Esophagus squamous epithelium (tissue), 5 donors: Measurements from ENCODE around the gene PTPRN2. TPM values are rescaled to one million over a fixed set of nuclear protein-coding genes. Genes with fewer than 3 reads are reported as not detected.

Experiments used
- DNase-seq: peaks from one replicate; lab custom pipeline; 2025; lab: John Stamatoyannopoulos, UW
- H3K27ac ChIP-seq, 4 donors: fragments of 200-600 bp; sonication (generic); one replicate each; pipeline ENCODE4 v1.5.1; 2016 to 2019; ENCODE audit warnings: mild to moderate bottlenecking in 1 of 4
- H3K27me3 ChIP-seq, 4 donors: fragments of 200-600 bp; sonication (generic); 1 replicate in 3 of 4; 2 replicates in 1 of 4; pipeline versions ENCODE4 v1.5.1 to v1.6.0; 2017 to 2021; ENCODE audit warnings: antibody characterized with exemption in 1 of 4
- H3K36me3 ChIP-seq, 3 donors: fragments of 200-600 bp; sonication (generic); one replicate each; pipeline ENCODE4 v1.5.1; 2016 to 2019
- H3K4me1 ChIP-seq, 3 donors: fragments of 200-600 bp; sonication (generic); one replicate each; pipeline ENCODE4 v1.5.1; 2017 to 2019
- H3K4me3 ChIP-seq, 4 donors: fragments of 200-600 bp; sonication (generic); 1 replicate in 3 of 4; 2 replicates in 1 of 4; pipeline ENCODE4 v1.5.1; 2016 to 2019; ENCODE audit warnings: mild to moderate bottlenecking in 2 of 4, moderate library complexity in 1 of 4
- H3K9me3 ChIP-seq, 3 donors: fragments of 200-600 bp; sonication (generic); one replicate each; pipeline ENCODE4 v1.5.1; 2016 to 2019
- POLR2A ChIP-seq, 4 donors: fragments of 450-650 bp; IDR thresholded peaks; one replicate each; pipeline ENCODE4 v1.6.1; 2017; ENCODE audit warnings: antibody characterized with exemption in 4 of 4, mild to moderate bottlenecking in 4 of 4, moderate library complexity in 3 of 4
- WGBS, 2 donors: methylation state at CpG; one replicate each; pipeline ENCODE4 v1.1.5; 2018; 5-methylcytosine and 5-hydroxymethylcytosine counted together
- intact Hi-C: fragments of 100-400 bp; cut with DNase I; formaldehyde crosslinking; loops from one replicate; pipeline ENCODE4 v1.15.0; 2022
- total RNA-seq, 4 donors: library from RNA; depleted of rRNA; stranded (reverse); fragments of >200 nt; gene quantifications; one replicate each; pipeline ENCODE4 v1.1.0, GENCODE V29; 2016
- TF ChIP-seq, protein P1 (sequence below), 6 experiments: fragments of 450-650 bp in 4 of 6; fragments of 200-600 bp in 2 of 6; sonication (generic) in 2 of 6; IDR thresholded peaks; one replicate each; pipeline ENCODE4 v1.5.1; 2016 to 2019; ENCODE audit warnings: antibody characterized with exemption in 6 of 6, mild to moderate bottlenecking in 4 of 6, moderate library complexity in 4 of 6
- donor health status: DM: yes; HTN: yes; CAD: no.

Gene PTPRN2
- total RNA-seq, 4 donors from 2014 or later = 0.38 to 2.7 (median 1.0) TPM

DNA sequence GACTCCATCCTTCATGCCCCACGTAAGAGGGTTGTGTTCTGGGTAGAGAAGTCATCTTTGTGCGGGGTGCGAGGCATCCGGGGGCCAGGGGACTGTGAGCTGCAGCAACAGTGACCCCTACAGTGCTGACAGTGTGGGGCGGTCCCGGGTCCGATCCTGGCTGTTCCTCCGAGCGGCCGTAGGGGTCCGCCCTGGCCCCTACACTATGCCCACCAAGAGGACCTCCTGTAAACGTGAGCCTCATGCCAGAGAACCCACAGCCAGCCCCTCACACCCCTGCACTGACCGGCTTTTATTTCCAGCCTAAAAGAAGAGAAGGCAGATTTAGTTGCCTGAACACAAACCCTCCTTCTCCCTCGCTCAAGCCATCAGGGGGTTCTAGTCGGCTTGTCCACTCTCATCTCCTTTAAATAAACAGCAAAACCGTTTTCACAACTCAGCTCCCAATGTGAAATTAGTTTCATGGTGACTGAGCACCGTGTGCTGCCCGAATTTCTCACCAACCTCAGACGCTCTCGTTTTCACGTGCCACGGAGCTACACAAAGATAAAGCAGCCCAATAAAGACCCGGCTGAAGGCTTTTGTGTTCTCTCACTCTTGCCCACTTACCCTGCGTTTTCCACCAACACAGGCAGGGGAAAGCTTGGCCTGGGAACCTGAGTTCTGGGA, 588.6 kb downstream of the PTPRN2 start:
- Histone ChIP-seq H3K36me3 (no peaks in the 10 kb centered on the region), H3K4me3 (no peak overlapping the region), H3K27ac (no peak overlapping the region), H3K9me3 (no peaks in the 10 kb centered on the region), H3K27me3 (peaks cover 0 to 14% (median 0%) of the 10 kb centered on the region in 4 donors), H3K4me1 (peaks cover 0 to 22% (median 4%) of the 10 kb centered on the region in 3 donors)
- intact Hi-C loops = no loop called here
- no peak for DNase-seq
- TF ChIP-seq, protein P1, sequence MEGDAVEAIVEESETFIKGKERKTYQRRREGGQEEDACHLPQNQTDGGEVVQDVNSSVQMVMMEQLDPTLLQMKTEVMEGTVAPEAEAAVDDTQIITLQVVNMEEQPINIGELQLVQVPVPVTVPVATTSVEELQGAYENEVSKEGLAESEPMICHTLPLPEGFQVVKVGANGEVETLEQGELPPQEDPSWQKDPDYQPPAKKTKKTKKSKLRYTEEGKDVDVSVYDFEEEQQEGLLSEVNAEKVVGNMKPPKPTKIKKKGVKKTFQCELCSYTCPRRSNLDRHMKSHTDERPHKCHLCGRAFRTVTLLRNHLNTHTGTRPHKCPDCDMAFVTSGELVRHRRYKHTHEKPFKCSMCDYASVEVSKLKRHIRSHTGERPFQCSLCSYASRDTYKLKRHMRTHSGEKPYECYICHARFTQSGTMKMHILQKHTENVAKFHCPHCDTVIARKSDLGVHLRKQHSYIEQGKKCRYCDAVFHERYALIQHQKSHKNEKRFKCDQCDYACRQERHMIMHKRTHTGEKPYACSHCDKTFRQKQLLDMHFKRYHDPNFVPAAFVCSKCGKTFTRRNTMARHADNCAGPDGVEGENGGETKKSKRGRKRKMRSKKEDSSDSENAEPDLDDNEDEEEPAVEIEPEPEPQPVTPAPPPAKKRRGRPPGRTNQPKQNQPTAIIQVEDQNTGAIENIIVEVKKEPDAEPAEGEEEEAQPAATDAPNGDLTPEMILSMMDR (IDR thresholded peaks at IDR 0.05) = no peak
- no peak for TF ChIP-seq POLR2A (IDR thresholded peaks at IDR 0.05)
- WGBS, 2 donors = 83 to 84% methylated on average over 18 to 23 of the region's 24 CpGs

DNA sequence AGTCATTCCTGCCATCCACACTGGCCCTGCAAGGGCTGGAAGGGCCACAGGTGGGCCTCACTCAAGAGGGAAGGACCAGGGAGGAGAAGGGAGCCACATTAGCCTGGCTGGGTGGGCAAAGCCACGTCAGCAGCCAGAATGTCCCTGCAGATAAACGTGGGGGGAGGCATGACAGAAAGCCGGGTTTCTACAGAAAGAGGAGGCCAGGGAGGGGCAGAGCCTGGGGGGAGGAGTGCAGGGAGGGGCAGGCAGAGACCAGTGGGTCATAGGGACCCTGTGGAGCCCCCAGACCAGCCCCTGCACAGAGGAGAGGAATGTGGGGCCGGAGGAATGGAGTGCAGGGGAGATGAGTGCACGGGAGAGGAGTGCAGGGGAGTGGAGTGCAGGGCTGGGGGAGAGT, 590.2 kb downstream of the PTPRN2 start:
- intact Hi-C loops = no loop called here
- Histone ChIP-seq H3K4me1 (peaks cover 0 to 23% (median 4%) of the 10 kb centered on the region in 3 donors), H3K27ac (no peak overlapping the region), H3K4me3 (no peak overlapping the region), H3K9me3 (no peaks in the 10 kb centered on the region), H3K27me3 (peaks cover 0 to 10% (median 0%) of the 10 kb centered on the region in 4 donors), H3K36me3 (no peaks in the 10 kb centered on the region)
- WGBS, 2 donors = 76 to 82% methylated on average over 3 to 5 of the region's 5 CpGs
- TF ChIP-seq POLR2A (IDR thresholded peaks at IDR 0.05) = no peak
- TF ChIP-seq, protein P1 (IDR thresholded peaks at IDR 0.05) = no peak
- no peak for DNase-seq

DNA sequence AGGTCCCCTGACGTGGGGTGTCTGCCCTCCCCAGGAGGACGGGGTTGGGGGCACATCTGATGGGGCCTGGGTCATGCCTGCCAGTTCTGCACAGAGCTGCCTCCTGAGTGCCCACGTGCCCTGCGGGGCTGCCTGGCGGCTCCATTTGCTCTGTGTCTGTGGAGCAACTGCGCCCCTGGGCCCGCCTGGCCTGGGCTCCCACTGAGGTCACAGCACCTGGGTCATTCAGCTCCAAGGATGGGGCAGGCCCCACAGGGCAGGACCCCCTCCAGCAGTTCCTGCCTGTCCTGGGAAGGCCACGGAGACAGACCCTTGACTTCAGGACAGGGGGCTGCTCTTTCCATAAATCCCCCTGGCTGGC, 590.6 kb downstream of the PTPRN2 start:
- peaks cover 0 to 6% (median 0%) of the 10 kb centered on the region in 4 donors for H3K27me3 ChIP-seq
- no peak overlapping the region for H3K27ac ChIP-seq
- intact Hi-C loops = no loop called here
- no peaks in the 10 kb centered on the region for H3K9me3 ChIP-seq
- H3K4me1 ChIP-seq = peaks cover 0 to 25% (median 4%) of the 10 kb centered on the region in 3 donors
- DNase-seq = no peak
- no peak overlapping the region for H3K4me3 ChIP-seq
- 92% methylated on average over 2 of the region's 8 CpGs; no CpG with 5 or more reads in 1 of the 2 donors for WGBS, 2 donors
- H3K36me3 ChIP-seq = no peaks in the 10 kb centered on the region
- TF ChIP-seq, protein P1 (IDR thresholded peaks at IDR 0.05) = no peak
- no peak for TF ChIP-seq POLR2A (IDR thresholded peaks at IDR 0.05)

DNA sequence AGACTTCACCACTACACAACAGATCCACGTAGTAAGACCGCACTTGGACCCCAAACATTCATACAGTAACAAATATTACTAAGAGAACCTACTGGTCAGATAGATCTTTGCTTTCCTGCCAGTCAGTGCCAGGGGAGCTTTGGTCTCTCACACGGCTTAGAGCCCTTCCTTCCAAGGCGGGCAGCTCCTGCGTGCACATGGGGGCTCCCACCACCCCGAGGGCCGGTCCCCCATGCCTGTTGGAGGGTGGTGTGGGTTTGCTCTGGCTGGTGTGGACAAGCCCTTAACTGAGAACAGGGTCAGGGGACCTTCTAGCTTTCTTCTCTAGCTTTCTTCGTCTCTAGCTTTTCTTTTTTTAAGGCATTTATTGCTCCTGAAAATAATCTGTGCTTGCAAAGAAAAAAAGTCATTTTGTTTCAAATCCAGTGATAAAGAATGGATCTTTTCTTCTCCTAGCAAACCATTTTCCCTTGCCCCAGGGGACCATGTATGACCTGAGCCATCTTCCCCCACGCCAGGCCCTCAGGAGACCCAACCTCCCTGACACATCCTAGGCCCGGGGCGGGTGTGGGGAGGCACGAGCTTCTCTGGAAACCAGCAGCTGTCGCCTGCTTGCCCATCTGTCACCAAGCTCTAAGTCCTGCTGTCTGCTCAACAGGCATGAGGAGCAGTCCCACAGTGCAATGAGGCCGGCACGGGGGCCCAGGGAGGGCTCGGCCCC, 591.1 kb downstream of the PTPRN2 start:
- Histone ChIP-seq H3K36me3 (no peaks in the 10 kb centered on the region), H3K27ac (no peak overlapping the region), H3K4me1 (peaks cover 2 to 25% (median 7%) of the 10 kb centered on the region in 3 donors), H3K9me3 (no peaks in the 10 kb centered on the region), H3K27me3 (peaks cover 0 to under 1% (median 0%) of the 10 kb centered on the region in 4 donors), H3K4me3 (no peak overlapping the region)
- no peak for DNase-seq
- 85 to 88% methylated on average over 7 to 11 of the region's 16 CpGs for WGBS, 2 donors
- intact Hi-C loops = no loop called here
- TF ChIP-seq, protein P1 (IDR thresholded peaks at IDR 0.05) = no peak

DNA sequence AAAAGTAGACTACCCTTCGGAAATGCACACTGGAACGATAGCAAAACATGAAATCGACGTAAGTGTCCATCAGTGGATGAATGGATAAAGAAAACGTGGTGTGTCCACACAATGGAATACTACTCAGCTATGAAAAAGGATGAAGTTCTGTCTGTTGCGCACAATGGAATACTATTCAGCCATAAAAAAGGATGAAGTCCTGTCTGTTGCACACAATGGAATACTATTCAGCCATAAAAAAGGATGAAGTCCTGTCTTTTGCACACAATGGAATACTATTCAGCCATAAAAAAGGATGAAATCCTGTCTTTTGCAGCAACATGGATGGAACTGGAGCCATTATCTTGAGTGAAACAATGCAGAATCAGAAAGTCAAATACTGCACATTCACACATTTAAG, 591.8 kb downstream of the PTPRN2 start:
- Histone ChIP-seq H3K27ac (no peak overlapping the region), H3K4me3 (no peak overlapping the region), H3K27me3 (no peaks in the 10 kb centered on the region), H3K36me3 (no peaks in the 10 kb centered on the region), H3K9me3 (no peaks in the 10 kb centered on the region), H3K4me1 (peaks cover 3 to 26% (median 7%) of the 10 kb centered on the region in 3 donors)
- no peak for DNase-seq
- 93% methylated on average over 6 of the region's 6 CpGs for WGBS, 2 donors
- intact Hi-C loops = no loop called here
- TF ChIP-seq, protein P1 (IDR thresholded peaks at IDR 0.05) = no peak
- no peak for TF ChIP-seq POLR2A (IDR thresholded peaks at IDR 0.05)
